ENCODE results near the gene CDHR5. TPM values are rescaled to one million over a fixed set of nuclear protein-coding genes. Genes with fewer than 3 reads are reported as not detected.
A peak's percentile ranks its signal among the peaks of the same experiment; 100 is the strongest.

CDHR5 gene
- total RNA-seq, 1 donor = not detected

GRCh38 chr11:629237-629583, 4.5 kb upstream of the CDHR5 start:
- TF ChIP-seq CTCF (IDR thresholded peaks at IDR 0.05; ENCODE audit: insufficient read depth, low read length) = no peak
- DNase-seq (ENCODE audit: low read depth) = no peak
- no peak overlapping the region for H3K4me3 ChIP-seq (ENCODE audit: low read depth, low read length)

GRCh38 chr11:628056-628455, 3.3 kb upstream of the CDHR5 start:
- DNase-seq (ENCODE audit: low read depth) = no peak
- no peak overlapping the region for H3K4me3 ChIP-seq (ENCODE audit: low read depth, low read length)

GRCh38 chr11:627308-627576, 2.5 kb upstream of the CDHR5 start:
- no peak for TF ChIP-seq CTCF (IDR thresholded peaks at IDR 0.05; ENCODE audit: insufficient read depth, low read length)
- H3K4me3 ChIP-seq (ENCODE audit: low read depth, low read length) = no peak overlapping the region
- no peak for DNase-seq (ENCODE audit: low read depth)

More at GRCh38 chr11:628056-628455, 3.3 kb upstream of the CDHR5 start:
- no peak for TF ChIP-seq CTCF (IDR thresholded peaks at IDR 0.05; ENCODE audit: insufficient read depth, low read length)

GRCh38 chr11:626475-627307, 1.9 kb upstream of the CDHR5 start, which contains the start of gene SCT:
Gene SCT, minus strand, starts transcription at chr11:627181. Its CDS starts 38 bp downstream, at chr11:627143.
- DNase-seq (ENCODE audit: low read depth) = no peak
- H3K4me3 ChIP-seq (ENCODE audit: low read depth, low read length) = no peak within 1 kb of the TSS
- TF ChIP-seq CTCF (IDR thresholded peaks at IDR 0.05; ENCODE audit: insufficient read depth, low read length) = no peak

GRCh38 chr11:625636-626268, 997 bp upstream of the CDHR5 start:
- TF ChIP-seq CTCF (IDR thresholded peaks at IDR 0.05; ENCODE audit: insufficient read depth, low read length) = no peak
- no peak overlapping the region for H3K4me3 ChIP-seq (ENCODE audit: low read depth, low read length)
- no peak for DNase-seq (ENCODE audit: low read depth)

- H3K4me3 ChIP-seq (ENCODE audit: low read depth, low read length) = no peak overlapping the region
- peak; percentile 26 for DNase-seq (ENCODE audit: low read depth)
Observed at GRCh38 chr11:623999-624704, 603 bp downstream of the CDHR5 start.

More at GRCh38 chr11:623999-624704, 603 bp downstream of the CDHR5 start:
- TF ChIP-seq CTCF (IDR thresholded peaks at IDR 0.05; ENCODE audit: insufficient read depth, low read length) = no peak
